Naive B cell (primary cell): ENCODE data around the gene SCN8A. TPM values are rescaled to one million over a fixed set of nuclear protein-coding genes. Genes with fewer than 3 reads are reported as not detected.
"Not testable (repeated sequence)": the region's sequence is repeated elsewhere in the genome, so short reads cannot be mapped to it uniquely, and the experiment has no call there.

Experiments used
- ATAC-seq, 2 donors: fragments of 150-1000 bp; cut with Tn5 transposase; 2 replicates each; pipeline ENCODE4 v1.10.0; 2021; ENCODE audit warnings: low read depth in 2 of 2, mild to moderate bottlenecking in 2 of 2, moderate library complexity in 2 of 2
- DNase-seq: peaks from one replicate; pipeline ENCODE4 v3.0.0; 2022
- H3K27ac Mint-ChIP-seq, 6 donors: one replicate each; pipeline ENCODE4 v1.8.0; 2020 to 2022; ENCODE audit warnings: mild to moderate bottlenecking in 6 of 6, mixed read lengths in 6 of 6, moderate library complexity in 5 of 6, inconsistent platforms in 2 of 6
- H3K27me3 Mint-ChIP-seq, 3 donors: one replicate each; pipeline ENCODE4 v1.8.0; 2021 to 2022; ENCODE audit warnings: mixed read lengths in 3 of 3, mild to moderate bottlenecking in 1 of 3
- H3K36me3 Mint-ChIP-seq, 2 donors: one replicate each; pipeline ENCODE4 v1.8.0; 2020 to 2022; ENCODE audit warnings: mixed read lengths in 2 of 2, inconsistent platforms in 1 of 2, mild to moderate bottlenecking in 1 of 2
- H3K4me1 Mint-ChIP-seq, 3 donors: one replicate each; pipeline ENCODE4 v1.8.0; 2020 to 2022; ENCODE audit warnings: mixed read lengths in 3 of 3, inconsistent platforms in 1 of 3, mild to moderate bottlenecking in 1 of 3, moderate library complexity in 1 of 3
- H3K4me3 Mint-ChIP-seq, 8 donors: one replicate each; pipeline ENCODE4 v1.8.0; 2020 to 2022; ENCODE audit warnings: mild to moderate bottlenecking in 8 of 8, mixed read lengths in 8 of 8, moderate library complexity in 8 of 8, inconsistent platforms in 2 of 8
- H3K9me3 Mint-ChIP-seq, 7 donors: one replicate each; pipeline ENCODE4 v1.8.0; 2020 to 2022; ENCODE audit warnings: mixed read lengths in 7 of 7, mild to moderate bottlenecking in 5 of 7, inconsistent platforms in 2 of 7, moderate library complexity in 1 of 7
- polyA plus RNA-seq, 6 donors: library from polyadenylated mRNA; unstranded; fragments of 300-500 nt; fragmentation: Illumina TruSeq; gene quantifications; one replicate each; pipeline ENCODE4 v1.2.3, GENCODE V29; 2021; ENCODE audit warnings: low read depth in 6 of 6

The SCN8A gene
- polyA plus RNA-seq, 6 donors from 2014 or later = 0.08 to 0.83 (median 0.37) TPM

DNA sequence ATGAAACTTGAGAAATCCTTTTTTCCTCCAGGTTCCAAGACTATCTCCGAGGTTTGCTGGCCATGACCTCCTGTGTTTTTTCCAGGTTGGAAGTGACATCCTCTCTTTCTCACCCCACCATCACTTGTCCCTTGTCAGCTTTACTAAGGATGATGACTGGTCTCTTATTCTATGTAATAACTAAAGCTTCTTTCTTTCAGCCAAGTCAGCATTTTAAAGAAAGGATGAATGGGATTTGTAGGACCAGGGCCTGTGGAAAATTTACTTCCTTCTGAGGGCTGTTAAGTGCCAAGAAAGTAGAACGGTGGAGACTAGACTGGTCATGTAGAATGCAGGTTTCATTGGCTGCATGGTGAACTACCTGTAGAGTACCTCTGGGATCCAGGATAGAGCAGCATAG lies 183.9 kb downstream of the SCN8A start:
- H3K4me1 Mint-ChIP-seq = no peaks in the 10 kb centered on the region
- DNase-seq (no peak), ATAC-seq (no peak)
- no peak overlapping the region for H3K27ac Mint-ChIP-seq
- H3K27me3 Mint-ChIP-seq = peaks cover 5 to 16% (median 9%) of the 10 kb centered on the region in 3 donors
- no peaks in the 10 kb centered on the region for H3K36me3 Mint-ChIP-seq
- no peaks in the 10 kb centered on the region for H3K9me3 Mint-ChIP-seq
- no peak overlapping the region for H3K4me3 Mint-ChIP-seq

GRCh38 chr12:51777457-51777856 lies 186.4 kb downstream of the SCN8A start:
- H3K27ac Mint-ChIP-seq = peak overlapping the region in 1 of 6 donors; percentile 59
- no peaks in the 10 kb centered on the region for H3K9me3 Mint-ChIP-seq
- DNase-seq = no peak
- H3K4me1 Mint-ChIP-seq = no peaks in the 10 kb centered on the region
- no peak overlapping the region for H3K4me3 Mint-ChIP-seq
- no peak for ATAC-seq
- peaks cover 0 to 14% (median 14%) of the 10 kb centered on the region in 3 donors for H3K27me3 Mint-ChIP-seq
- H3K36me3 Mint-ChIP-seq = no peaks in the 10 kb centered on the region

DNA sequence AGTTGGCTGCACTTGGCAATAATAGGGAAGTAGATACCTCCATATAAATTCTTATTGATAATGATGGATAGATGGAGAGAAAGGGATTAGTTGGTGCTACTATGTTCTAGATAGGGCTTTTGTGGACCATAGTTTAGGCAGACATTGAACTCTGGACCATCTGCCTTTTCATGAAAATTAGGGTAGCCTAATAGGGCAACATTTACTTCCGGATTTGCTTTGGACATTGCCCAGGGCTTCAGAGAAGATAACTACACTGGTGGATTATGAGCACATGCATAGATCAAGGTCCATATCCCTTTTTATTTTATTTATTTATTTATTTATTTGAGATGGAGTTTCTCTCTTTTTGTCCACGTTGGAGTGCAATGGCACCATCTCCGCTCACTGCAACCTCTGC lies 186.9 kb downstream of the SCN8A start:
- Mint-ChIP-seq H3K36me3 (no peaks in the 10 kb centered on the region), H3K9me3 (no peaks in the 10 kb centered on the region), H3K4me1 (no peaks in the 10 kb centered on the region), H3K27ac (no peak overlapping the region), H3K4me3 (no peak overlapping the region), H3K27me3 (peaks cover 0 to 18% (median 17%) of the 10 kb centered on the region in 3 donors)
- ATAC-seq (no peak), DNase-seq (no peak)

DNA sequence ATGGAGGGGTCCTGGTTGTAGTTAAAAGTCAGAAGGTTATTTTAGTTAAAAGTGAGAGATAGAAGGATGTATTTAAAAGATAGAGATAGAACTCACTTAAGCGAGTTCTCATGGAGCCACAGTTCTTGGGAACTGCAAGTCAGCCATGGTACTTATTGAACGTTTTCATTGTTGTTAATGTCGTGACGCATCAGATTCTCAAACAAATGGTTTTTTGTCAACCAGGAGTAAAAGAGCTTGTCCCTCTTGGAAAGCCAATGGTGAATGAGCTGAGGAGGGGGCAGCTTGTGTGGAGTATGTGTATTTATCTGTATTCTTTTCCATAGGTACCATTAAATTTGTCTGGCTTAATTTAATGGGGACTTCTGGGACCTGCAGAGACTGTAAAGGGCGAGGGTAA lies 188.8 kb downstream of the SCN8A start:
- H3K4me3 Mint-ChIP-seq = no peak overlapping the region
- H3K4me1 Mint-ChIP-seq = no peaks in the 10 kb centered on the region
- no peak overlapping the region for H3K27ac Mint-ChIP-seq
- no peaks in the 10 kb centered on the region for H3K36me3 Mint-ChIP-seq
- peaks cover 0 to 18% (median 17%) of the 10 kb centered on the region in 3 donors for H3K27me3 Mint-ChIP-seq
- DNase-seq (no peak), ATAC-seq (no peak)
- H3K9me3 Mint-ChIP-seq = no peaks in the 10 kb centered on the region

DNA sequence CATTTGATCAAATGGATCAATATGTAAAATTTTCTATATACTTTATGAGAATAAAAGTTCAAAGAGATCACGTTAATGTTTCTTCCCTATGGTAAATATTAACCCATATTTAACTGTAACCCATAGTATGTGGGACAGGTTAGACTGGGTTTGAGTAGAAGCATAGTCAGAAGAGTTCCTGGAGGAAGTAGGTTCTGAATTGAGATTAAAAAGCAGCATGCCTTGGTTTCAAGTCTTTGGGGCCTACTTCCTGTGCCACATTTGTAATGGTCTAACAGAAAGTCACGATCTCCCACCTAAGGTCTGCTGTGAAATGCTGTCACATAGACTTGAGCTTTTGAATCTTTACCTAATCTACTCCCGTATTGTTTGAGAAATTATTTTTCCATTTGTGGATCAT lies 193.7 kb downstream of the SCN8A start:
- Mint-ChIP-seq H3K4me3 (no peak overlapping the region), H3K9me3 (no peaks in the 10 kb centered on the region), H3K4me1 (no peaks in the 10 kb centered on the region), H3K27ac (no peak overlapping the region), H3K27me3 (peaks cover 7 to 26% (median 12%) of the 10 kb centered on the region in 3 donors), H3K36me3 (no peaks in the 10 kb centered on the region)
- ATAC-seq = no peak
- no peak for DNase-seq

- no peaks in the 10 kb centered on the region for H3K9me3 Mint-ChIP-seq
- no peak overlapping the region for H3K27ac Mint-ChIP-seq
- peaks cover 4 to 20% (median 7%) of the 10 kb centered on the region in 3 donors for H3K27me3 Mint-ChIP-seq
- no peak for ATAC-seq
- no peaks in the 10 kb centered on the region for H3K36me3 Mint-ChIP-seq
- no peak for DNase-seq
- H3K4me1 Mint-ChIP-seq = no peaks in the 10 kb centered on the region
- no peak overlapping the region for H3K4me3 Mint-ChIP-seq
These were observed 194.9 kb downstream of the SCN8A start for GRCh38 chr12:51785906-51786305.

- ATAC-seq (no peak), DNase-seq (no peak)
- no peak overlapping the region for H3K4me3 Mint-ChIP-seq
- no peak overlapping the region for H3K27ac Mint-ChIP-seq
- H3K9me3 Mint-ChIP-seq = no peaks in the 10 kb centered on the region
- H3K4me1 Mint-ChIP-seq = no peaks in the 10 kb centered on the region
- peaks cover 0 to 16% (median 7%) of the 10 kb centered on the region in 3 donors for H3K27me3 Mint-ChIP-seq
- H3K36me3 Mint-ChIP-seq = no peaks in the 10 kb centered on the region
These were observed 197.8 kb downstream of the SCN8A start for GRCh38 chr12:51788876-51789275.

DNA sequence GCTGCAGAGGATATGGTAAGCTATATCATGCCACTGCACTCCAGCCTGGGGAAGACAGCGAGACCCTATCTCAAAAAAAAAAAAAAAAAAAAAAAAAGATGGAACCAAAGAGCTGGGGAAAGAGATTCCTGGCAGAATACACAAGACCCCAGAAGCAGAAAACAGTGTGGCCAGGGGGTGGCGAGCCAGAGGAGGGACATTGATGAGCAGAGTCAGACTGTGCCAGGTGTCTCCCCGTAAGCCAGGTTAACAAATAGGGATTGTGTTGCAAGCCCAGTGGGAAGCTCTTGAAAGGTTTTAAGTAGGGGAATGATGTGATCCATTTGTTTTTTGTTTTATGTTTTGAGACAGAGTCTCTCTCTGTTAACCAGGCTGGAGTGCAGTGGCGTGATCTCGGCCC lies 201.4 kb downstream of the SCN8A start:
- Mint-ChIP-seq H3K27me3 (peaks cover 0 to 16% (median 7%) of the 10 kb centered on the region in 3 donors), H3K9me3 (no peaks in the 10 kb centered on the region), H3K27ac (no peak overlapping the region), H3K4me3 (no peak overlapping the region), H3K36me3 (no peaks in the 10 kb centered on the region), H3K4me1 (no peaks in the 10 kb centered on the region)
- ATAC-seq = no peak
- no peak for DNase-seq

DNA sequence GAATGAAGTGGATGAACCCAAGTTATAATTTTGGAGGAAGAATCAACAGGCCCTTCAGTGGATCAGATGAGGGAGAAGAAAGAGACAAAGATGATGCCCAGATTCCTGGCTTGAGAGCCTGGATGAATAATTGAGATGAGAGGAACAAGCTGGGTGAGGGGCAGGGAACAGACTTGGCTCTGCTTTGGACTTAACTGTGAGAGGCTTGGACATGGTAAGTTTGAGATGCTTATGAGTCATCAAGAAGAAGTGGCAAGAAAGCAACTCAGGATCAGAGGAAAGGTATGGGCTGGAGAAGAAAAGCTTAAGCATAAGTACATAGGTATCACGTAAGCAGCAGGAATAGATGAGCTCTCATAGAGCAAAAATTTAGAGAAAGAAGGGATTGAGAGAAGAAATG lies 202.2 kb downstream of the SCN8A start:
- peaks cover 0 to 16% (median 7%) of the 10 kb centered on the region in 3 donors for H3K27me3 Mint-ChIP-seq
- H3K4me1 Mint-ChIP-seq = no peaks in the 10 kb centered on the region
- no peaks in the 10 kb centered on the region for H3K9me3 Mint-ChIP-seq
- no peaks in the 10 kb centered on the region for H3K36me3 Mint-ChIP-seq
- H3K4me3 Mint-ChIP-seq = no peak overlapping the region
- ATAC-seq = no peak
- no peak for DNase-seq
- peak overlapping the region in 1 of 6 donors; percentile 46 for H3K27ac Mint-ChIP-seq

DNA sequence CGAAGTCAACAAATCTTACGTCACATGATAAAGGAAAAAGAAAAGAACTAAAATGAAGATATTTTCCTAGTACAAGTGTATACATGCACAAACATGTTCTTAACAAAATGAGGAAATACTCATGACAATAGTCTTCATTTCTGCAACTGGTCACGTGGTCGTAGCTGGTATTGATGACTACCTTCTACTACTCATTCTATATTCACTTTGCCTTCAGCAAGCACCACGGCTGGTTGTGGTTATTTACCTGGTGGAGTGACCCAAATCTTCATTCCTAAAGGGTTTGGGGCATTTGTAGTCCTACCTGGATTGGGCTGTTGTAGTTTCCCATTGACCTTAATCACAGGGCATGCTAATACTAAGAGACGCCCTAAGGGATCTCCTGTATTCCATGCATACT lies 206.3 kb downstream of the SCN8A start:
- Mint-ChIP-seq H3K9me3 (no peaks in the 10 kb centered on the region), H3K27me3 (peaks cover 0 to 14% (median 4%) of the 10 kb centered on the region in 3 donors), H3K4me3 (no peak overlapping the region), H3K36me3 (no peaks in the 10 kb centered on the region), H3K4me1 (no peaks in the 10 kb centered on the region), H3K27ac (no peak overlapping the region)
- ATAC-seq (no peak), DNase-seq (no peak)

DNA sequence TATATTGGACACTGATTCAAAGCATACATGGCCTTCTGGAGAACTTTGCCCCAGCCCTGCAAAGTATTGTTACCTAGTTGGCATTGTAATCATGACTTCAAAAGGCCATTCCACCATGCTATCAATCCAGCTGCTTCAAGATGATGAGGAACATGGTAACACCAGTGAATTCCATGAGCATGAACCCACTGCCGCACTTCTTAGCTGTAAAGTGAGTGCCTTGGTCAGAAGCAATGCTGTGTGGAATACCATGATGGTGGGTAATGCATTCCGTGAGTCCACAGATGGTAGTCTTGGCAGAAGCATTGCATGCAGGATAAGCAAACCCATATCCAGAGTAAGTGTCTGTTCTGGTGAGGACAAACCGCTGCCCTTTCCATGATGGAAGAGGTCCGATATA lies 207.0 kb downstream of the SCN8A start:
- H3K4me3 Mint-ChIP-seq, H3K4me1 Mint-ChIP-seq, DNase-seq, H3K36me3 Mint-ChIP-seq, H3K9me3 Mint-ChIP-seq, ATAC-seq, H3K27ac Mint-ChIP-seq: not testable (repeated sequence)
- peaks cover 0 to 13% (median 4%) of the 10 kb centered on the region in 3 donors for H3K27me3 Mint-ChIP-seq

GRCh38 chr12:51798501-51798900 lies 207.5 kb downstream of the SCN8A start:
- DNase-seq (no peak), ATAC-seq (no peak)
- Mint-ChIP-seq H3K4me1 (no peaks in the 10 kb centered on the region), H3K27me3 (peaks cover 0 to 8% (median 4%) of the 10 kb centered on the region in 3 donors), H3K36me3 (no peaks in the 10 kb centered on the region), H3K27ac (no peak overlapping the region), H3K9me3 (no peaks in the 10 kb centered on the region), H3K4me3 (no peak overlapping the region)

GRCh38 chr12:51801027-51801426 lies 210.0 kb downstream of the SCN8A start:
- H3K9me3 Mint-ChIP-seq = no peaks in the 10 kb centered on the region
- no peak for DNase-seq
- ATAC-seq = no peak
- H3K4me1 Mint-ChIP-seq = no peaks in the 10 kb centered on the region
- H3K27ac Mint-ChIP-seq = no peak overlapping the region
- H3K4me3 Mint-ChIP-seq = peak overlapping the region in 1 of 8 donors; percentile 43
- H3K36me3 Mint-ChIP-seq = no peaks in the 10 kb centered on the region
- peaks cover 5 to 14% (median 7%) of the 10 kb centered on the region in 3 donors for H3K27me3 Mint-ChIP-seq

DNA sequence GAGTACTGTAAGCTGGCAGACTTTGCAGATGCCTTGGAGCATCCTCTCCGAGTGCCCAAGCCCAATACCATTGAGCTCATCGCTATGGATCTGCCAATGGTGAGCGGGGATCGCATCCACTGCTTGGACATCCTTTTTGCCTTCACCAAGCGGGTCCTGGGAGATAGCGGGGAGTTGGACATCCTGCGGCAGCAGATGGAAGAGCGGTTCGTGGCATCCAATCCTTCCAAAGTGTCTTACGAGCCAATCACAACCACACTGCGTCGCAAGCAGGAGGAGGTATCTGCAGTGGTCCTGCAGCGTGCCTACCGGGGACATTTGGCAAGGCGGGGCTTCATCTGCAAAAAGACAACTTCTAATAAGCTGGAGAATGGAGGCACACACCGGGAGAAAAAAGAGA lies 215.9 kb downstream of the SCN8A start:
- Mint-ChIP-seq H3K36me3 (no peaks in the 10 kb centered on the region), H3K27me3 (peaks cover 24 to 53% (median 33%) of the 10 kb centered on the region in 3 donors), H3K4me1 (peaks cover 5 to 10% (median 5%) of the 10 kb centered on the region in 3 donors), H3K4me3 (peak overlapping the region in 1 of 8 donors; percentile 37), H3K27ac (no peak overlapping the region), H3K9me3 (no peaks in the 10 kb centered on the region)
- ATAC-seq = no peak
- no peak for DNase-seq

DNA sequence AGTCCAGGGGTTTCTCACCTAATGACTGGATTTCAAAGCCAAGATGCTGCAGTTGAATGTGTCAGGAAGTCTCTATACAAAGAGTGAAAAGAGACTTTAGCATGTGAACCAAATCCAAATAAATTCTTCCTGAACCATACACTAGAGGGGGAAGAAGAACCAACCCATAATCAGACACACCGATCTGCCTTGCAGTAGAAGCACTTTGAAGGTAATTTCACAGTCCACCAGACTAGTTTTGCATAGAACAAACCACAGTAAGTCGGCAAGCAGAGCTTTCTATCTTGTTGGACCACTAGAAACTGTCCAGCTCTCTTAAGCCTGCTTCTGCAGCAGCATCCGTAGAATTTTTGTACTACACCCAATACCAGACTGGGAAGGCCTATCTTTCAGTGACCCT lies 218.2 kb downstream of the SCN8A start:
- no peak for DNase-seq
- peaks cover 24 to 55% (median 33%) of the 10 kb centered on the region in 3 donors for H3K27me3 Mint-ChIP-seq
- H3K4me3 Mint-ChIP-seq = no peak overlapping the region
- peak overlapping the region in 1 of 6 donors; percentile 49 for H3K27ac Mint-ChIP-seq
- ATAC-seq = peak in 1 of 2 donors; percentile 33
- no peaks in the 10 kb centered on the region for H3K9me3 Mint-ChIP-seq
- H3K4me1 Mint-ChIP-seq = peaks cover 5 to 10% (median 8%) of the 10 kb centered on the region in 3 donors
- no peaks in the 10 kb centered on the region for H3K36me3 Mint-ChIP-seq
